Glutamatergic neuron (in vitro differentiated cells): ENCODE results near the gene RNF121. TPM values are rescaled to one million over a fixed set of nuclear protein-coding genes. Genes with fewer than 3 reads are reported as not detected.

Experiments
- DNase-seq: peaks from one replicate; pipeline ENCODE4 v3.0.0; 2022
- H3K27ac Mint-ChIP-seq: one replicate; pipeline ENCODE4 v1.8.0; 2020; ENCODE audit warnings: mild to moderate bottlenecking, mixed read lengths, inconsistent platforms; ENCODE audit not compliant: unreplicated experiment
- H3K27me3 Mint-ChIP-seq: one replicate; pipeline ENCODE4 v1.8.0; 2020; ENCODE audit warnings: mild to moderate bottlenecking, moderate library complexity, mixed read lengths, inconsistent platforms; ENCODE audit not compliant: unreplicated experiment
- H3K36me3 Mint-ChIP-seq: one replicate; pipeline ENCODE4 v1.8.0; 2020; ENCODE audit warnings: mild to moderate bottlenecking, mixed read lengths, inconsistent platforms; ENCODE audit not compliant: unreplicated experiment
- H3K4me1 Mint-ChIP-seq: one replicate; pipeline ENCODE4 v1.8.0; 2020; ENCODE audit warnings: mild to moderate bottlenecking, low read depth, mixed read lengths, inconsistent platforms; ENCODE audit not compliant: unreplicated experiment
- H3K4me3 Mint-ChIP-seq: one replicate; pipeline ENCODE4 v1.8.0; 2020; ENCODE audit warnings: mild to moderate bottlenecking, mixed read lengths, inconsistent platforms; ENCODE audit not compliant: unreplicated experiment
- H3K9me3 Mint-ChIP-seq: one replicate; pipeline ENCODE4 v1.8.0; 2020; ENCODE audit warnings: mild to moderate bottlenecking, moderate library complexity, mixed read lengths, inconsistent platforms; ENCODE audit not compliant: unreplicated experiment
- CTCF ChIP-seq: fragments of 200-600 bp; sonication (generic); IDR thresholded peaks from one replicate; pipeline ENCODE4 v1.5.0; 2021; ENCODE audit not compliant: partially characterized antibody, unreplicated experiment
- total RNA-seq: library from RNA; stranded (reverse); fragmentation: NEBNext Ultra II Directional; extraction: Animal tissue kit (Norgen Biotek cat#: 25700); gene quantifications from one replicate; pipeline ENCODE4 v1.2.1, GENCODE V29; 2021; ENCODE audit not compliant: unreplicated experiment

Gene RNF121
- total RNA-seq, 1 donor from 2014 or later: 40.4 TPM

GRCh38 chr11:72036687-72037086, 107.8 kb downstream of the RNF121 start:
- Mint-ChIP-seq H3K4me3 (no peak overlapping the region), H3K9me3 (no peaks in the 10 kb centered on the region), H3K27me3 (peaks cover 2% of the 10 kb centered on the region), H3K27ac (no peak overlapping the region), H3K4me1 (peaks cover 17% of the 10 kb centered on the region), H3K36me3 (no peaks in the 10 kb centered on the region)
- TF ChIP-seq CTCF: no peak
- DNase-seq: no peak

GRCh38 chr11:72037554-72038311, 108.9 kb downstream of the RNF121 start:
- no peak for DNase-seq
- Mint-ChIP-seq H3K4me1 (peaks cover 24% of the 10 kb centered on the region), H3K36me3 (no peaks in the 10 kb centered on the region), H3K4me3 (no peak overlapping the region), H3K27me3 (peaks cover 2% of the 10 kb centered on the region), H3K9me3 (peaks cover 3% of the 10 kb centered on the region), H3K27ac (peak overlapping the region; percentile 65)
- TF ChIP-seq CTCF: no peak

- Mint-ChIP-seq H3K27ac (peak overlapping the region; percentile 65), H3K4me1 (peaks cover 24% of the 10 kb centered on the region), H3K9me3 (peaks cover 3% of the 10 kb centered on the region), H3K36me3 (no peaks in the 10 kb centered on the region), H3K27me3 (peaks cover 2% of the 10 kb centered on the region), H3K4me3 (no peak overlapping the region)
- no peak for TF ChIP-seq CTCF
- no peak for DNase-seq
Measured at GRCh38 chr11:72038491-72038890, 109.6 kb downstream of the RNF121 start.

GRCh38 chr11:72039031-72039855, 110.4 kb downstream of the RNF121 start:
- no peaks in the 10 kb centered on the region for H3K36me3 Mint-ChIP-seq
- TF ChIP-seq CTCF: no peak
- peaks cover 3% of the 10 kb centered on the region for H3K9me3 Mint-ChIP-seq
- DNase-seq: no peak
- no peak overlapping the region for H3K4me3 Mint-ChIP-seq
- H3K4me1 Mint-ChIP-seq: peaks cover 24% of the 10 kb centered on the region
- H3K27ac Mint-ChIP-seq: no peak overlapping the region
- peaks cover 2% of the 10 kb centered on the region for H3K27me3 Mint-ChIP-seq
